GM12873 (cell line): ENCODE data around the gene PRKCE.

Source experiments
- TF ChIP-seq, protein P1 (sequence below): IDR thresholded peaks from 2 replicates; pipeline ENCODE4 v1.5.1; 2012; ENCODE audit warnings: low read depth, mild to moderate bottlenecking, moderate library complexity, low read length, control low read depth; ENCODE audit not compliant: insufficient read depth; ENCODE audit errors: missing control alignments

Gene PRKCE

GRCh38 chr2:45769854-45770576 is 118.5 kb downstream of the PRKCE start:
- TF ChIP-seq, protein P1, sequence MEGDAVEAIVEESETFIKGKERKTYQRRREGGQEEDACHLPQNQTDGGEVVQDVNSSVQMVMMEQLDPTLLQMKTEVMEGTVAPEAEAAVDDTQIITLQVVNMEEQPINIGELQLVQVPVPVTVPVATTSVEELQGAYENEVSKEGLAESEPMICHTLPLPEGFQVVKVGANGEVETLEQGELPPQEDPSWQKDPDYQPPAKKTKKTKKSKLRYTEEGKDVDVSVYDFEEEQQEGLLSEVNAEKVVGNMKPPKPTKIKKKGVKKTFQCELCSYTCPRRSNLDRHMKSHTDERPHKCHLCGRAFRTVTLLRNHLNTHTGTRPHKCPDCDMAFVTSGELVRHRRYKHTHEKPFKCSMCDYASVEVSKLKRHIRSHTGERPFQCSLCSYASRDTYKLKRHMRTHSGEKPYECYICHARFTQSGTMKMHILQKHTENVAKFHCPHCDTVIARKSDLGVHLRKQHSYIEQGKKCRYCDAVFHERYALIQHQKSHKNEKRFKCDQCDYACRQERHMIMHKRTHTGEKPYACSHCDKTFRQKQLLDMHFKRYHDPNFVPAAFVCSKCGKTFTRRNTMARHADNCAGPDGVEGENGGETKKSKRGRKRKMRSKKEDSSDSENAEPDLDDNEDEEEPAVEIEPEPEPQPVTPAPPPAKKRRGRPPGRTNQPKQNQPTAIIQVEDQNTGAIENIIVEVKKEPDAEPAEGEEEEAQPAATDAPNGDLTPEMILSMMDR = no peak

- TF ChIP-seq, protein P1 = no peak
Observed at GRCh38 chr2:45770811-45771210, 119.3 kb downstream of the PRKCE start.

DNA sequence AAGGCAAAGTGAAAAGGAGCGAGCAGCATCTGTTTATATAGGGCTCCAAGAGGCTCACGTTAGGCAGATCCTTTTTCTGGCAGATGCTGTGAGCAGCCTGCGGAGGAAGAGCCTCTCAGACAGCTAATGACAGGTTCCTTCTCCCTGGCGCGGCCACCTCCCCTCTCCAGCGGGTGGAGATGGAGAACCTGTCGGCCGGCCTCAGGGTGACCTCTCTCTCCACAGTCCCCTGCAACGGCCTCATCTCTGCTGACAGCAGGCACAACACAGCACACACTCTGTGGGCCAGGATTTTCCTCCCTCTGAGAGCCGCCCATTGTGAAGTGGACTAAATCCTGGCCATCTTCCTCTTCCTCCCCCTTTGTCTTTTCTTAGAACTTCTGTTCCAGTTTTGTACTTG is 119.8 kb downstream of the PRKCE start:
- TF ChIP-seq, protein P1 = no peak

GRCh38 chr2:45772038-45772437 is 120.6 kb downstream of the PRKCE start:
- TF ChIP-seq, protein P1 = no peak

DNA sequence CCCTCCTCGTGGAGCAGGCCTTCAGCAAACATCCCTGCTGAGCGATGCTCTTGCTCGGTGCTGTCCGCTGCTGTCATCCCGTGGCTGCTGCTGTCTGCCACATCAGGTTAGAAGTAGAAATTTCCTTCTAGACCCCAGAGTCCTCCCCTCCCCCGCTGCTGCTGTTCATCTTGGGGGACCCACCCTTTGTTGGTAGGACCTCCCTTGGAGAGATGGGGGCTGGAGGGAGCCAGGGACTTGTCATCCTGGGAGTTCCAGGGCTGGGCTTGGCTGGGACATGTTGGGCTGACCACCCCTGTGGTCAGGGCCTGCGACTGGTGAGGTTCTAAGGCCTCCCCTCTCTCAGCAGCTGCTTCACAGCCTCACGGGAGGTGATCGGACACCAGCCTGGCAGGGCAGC is 122.4 kb downstream of the PRKCE start:
- TF ChIP-seq, protein P1 = no peak

DNA sequence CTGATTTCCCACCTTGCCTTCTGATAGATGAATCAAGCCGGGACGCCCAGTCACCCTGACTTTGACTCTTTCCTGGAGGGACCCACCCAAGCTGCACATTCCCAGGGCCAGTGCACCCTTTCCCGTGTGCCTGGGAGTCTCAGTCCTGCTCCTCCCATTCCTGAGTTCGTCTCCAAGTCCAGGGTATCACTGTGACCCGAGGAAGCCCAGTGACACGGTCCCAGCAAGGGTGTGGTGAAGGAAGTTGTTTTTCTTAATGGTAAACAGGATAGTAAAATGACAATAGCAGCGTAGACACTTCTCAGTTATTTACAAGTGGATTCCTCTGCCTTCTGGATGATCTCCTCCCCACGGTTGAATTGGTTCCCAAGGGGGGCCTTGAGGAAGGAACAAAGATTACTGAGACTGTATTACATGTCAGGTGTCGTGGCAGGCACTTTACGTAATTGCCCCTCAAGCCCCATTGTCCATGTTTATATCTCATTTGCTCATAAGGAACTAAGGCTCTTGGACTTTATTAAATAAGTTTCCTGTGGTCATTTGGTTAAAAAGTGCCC is 123.3 kb downstream of the PRKCE start:
- TF ChIP-seq, protein P1 = no peak

- TF ChIP-seq, protein P1 = no peak
Observed at GRCh38 chr2:45776160-45776955, 124.9 kb downstream of the PRKCE start.
